ENCODE results near the gene RNU1-4.
"Not testable (repeated sequence)": the region's sequence is repeated elsewhere in the genome, so short reads cannot be mapped to it uniquely, and the experiment has no call there.

DNA sequence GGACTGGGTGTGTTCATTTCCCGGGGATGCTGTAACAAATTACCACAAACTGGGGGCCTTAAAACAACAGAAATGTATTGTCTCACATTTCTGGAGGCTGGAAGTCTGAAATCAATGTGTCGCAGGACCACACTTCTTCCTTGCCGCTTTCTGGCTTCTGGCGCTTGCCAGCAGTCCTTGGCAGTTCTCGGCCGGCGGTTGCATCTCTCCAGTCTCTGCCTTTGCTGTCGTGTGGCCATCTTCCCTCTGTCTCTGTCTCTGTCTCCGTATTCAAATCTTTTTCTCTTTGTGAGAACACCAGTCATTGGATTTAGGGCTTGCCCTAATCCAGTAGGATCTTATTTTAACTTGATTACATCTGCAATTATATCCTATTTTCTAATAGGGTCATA lies 32.9 kb downstream of the RNU1-4 start:
- TF ChIP-seq, protein P1, sequence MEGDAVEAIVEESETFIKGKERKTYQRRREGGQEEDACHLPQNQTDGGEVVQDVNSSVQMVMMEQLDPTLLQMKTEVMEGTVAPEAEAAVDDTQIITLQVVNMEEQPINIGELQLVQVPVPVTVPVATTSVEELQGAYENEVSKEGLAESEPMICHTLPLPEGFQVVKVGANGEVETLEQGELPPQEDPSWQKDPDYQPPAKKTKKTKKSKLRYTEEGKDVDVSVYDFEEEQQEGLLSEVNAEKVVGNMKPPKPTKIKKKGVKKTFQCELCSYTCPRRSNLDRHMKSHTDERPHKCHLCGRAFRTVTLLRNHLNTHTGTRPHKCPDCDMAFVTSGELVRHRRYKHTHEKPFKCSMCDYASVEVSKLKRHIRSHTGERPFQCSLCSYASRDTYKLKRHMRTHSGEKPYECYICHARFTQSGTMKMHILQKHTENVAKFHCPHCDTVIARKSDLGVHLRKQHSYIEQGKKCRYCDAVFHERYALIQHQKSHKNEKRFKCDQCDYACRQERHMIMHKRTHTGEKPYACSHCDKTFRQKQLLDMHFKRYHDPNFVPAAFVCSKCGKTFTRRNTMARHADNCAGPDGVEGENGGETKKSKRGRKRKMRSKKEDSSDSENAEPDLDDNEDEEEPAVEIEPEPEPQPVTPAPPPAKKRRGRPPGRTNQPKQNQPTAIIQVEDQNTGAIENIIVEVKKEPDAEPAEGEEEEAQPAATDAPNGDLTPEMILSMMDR (IDR thresholded peaks at IDR 0.05; ENCODE audit: extremely low read depth in 1 of 2, insufficient read depth in 1 of 2, low read depth in 1 of 2, low read length in 2 of 2) = not testable (repeated sequence)
- not testable (repeated sequence) for TF ChIP-seq JUN (IDR thresholded peaks at IDR 0.05; ENCODE audit: borderline replicate concordance, insufficient read depth, insufficient read length, low read depth); POLR2AphosphoS5 (IDR thresholded peaks at IDR 0.05; ENCODE audit: insufficient read depth, low read depth, low read length); POLR2A (IDR thresholded peaks at IDR 0.05; ENCODE audit: low read depth, low read length)
